GM08714 (cell line): ENCODE data around the gene THAP2.

Source experiments
- H3K4me3 ChIP-seq: fragments of 200-500 bp; sonication (Bioruptor generic); 2 replicates; pipeline ENCODE4 v1.5.1; 2014; ENCODE audit warnings: mild to moderate bottlenecking, low read length, inconsistent platforms
- ZNF274 ChIP-seq: IDR thresholded peaks from 2 replicates; pipeline ENCODE4 v1.6.1; 2012; ENCODE audit warnings: mild to moderate bottlenecking, low read depth, low read length

THAP2 gene

GRCh38 chr12:71663561-71664410 lies at the start of gene THAP2, which contains the start of gene ZFC3H1:
THAP2 (plus strand) TSS chr12:71664301; CDS start chr12:71664510, 209 bp downstream.
ZFC3H1 (minus strand) TSS chr12:71663848; CDS start chr12:71663610, 238 bp downstream.
- peak within 1 kb of the TSS; percentile 84 for H3K4me3 ChIP-seq
- TF ChIP-seq ZNF274: no peak

- H3K4me3 ChIP-seq: no peak overlapping the region
- no peak for TF ChIP-seq ZNF274
These were observed 42.2 kb upstream of the THAP2 start for GRCh38 chr12:71621938-71622337.

GRCh38 chr12:71625476-71625875 lies 38.6 kb upstream of the THAP2 start:
- no peak for TF ChIP-seq ZNF274

GRCh38 chr12:71626098-71626497 lies 38.0 kb upstream of the THAP2 start:
- no peak overlapping the region for H3K4me3 ChIP-seq
- TF ChIP-seq ZNF274: no peak

More at GRCh38 chr12:71625476-71625875, 38.6 kb upstream of the THAP2 start:
- H3K4me3 ChIP-seq: no peak overlapping the region

- no peak overlapping the region for H3K4me3 ChIP-seq
- TF ChIP-seq ZNF274: no peak
These were observed 37.3 kb upstream of the THAP2 start for GRCh38 chr12:71626768-71627167.

- TF ChIP-seq ZNF274: no peak
- H3K4me3 ChIP-seq: no peak overlapping the region
These were observed 36.6 kb upstream of the THAP2 start for GRCh38 chr12:71627438-71628002.

- TF ChIP-seq ZNF274: no peak
- no peak overlapping the region for H3K4me3 ChIP-seq
These were observed 27.4 kb upstream of the THAP2 start for GRCh38 chr12:71636704-71637115.

GRCh38 chr12:71638499-71638898 lies 25.6 kb upstream of the THAP2 start:
- no peak overlapping the region for H3K4me3 ChIP-seq
- TF ChIP-seq ZNF274: no peak

- no peak overlapping the region for H3K4me3 ChIP-seq
- TF ChIP-seq ZNF274: no peak
These were observed 24.8 kb upstream of the THAP2 start for GRCh38 chr12:71639341-71639760.

GRCh38 chr12:71640316-71640715 lies 23.8 kb upstream of the THAP2 start:
- no peak overlapping the region for H3K4me3 ChIP-seq
- no peak for TF ChIP-seq ZNF274

GRCh38 chr12:71641390-71641789 lies 22.7 kb upstream of the THAP2 start:
- TF ChIP-seq ZNF274: no peak
- no peak overlapping the region for H3K4me3 ChIP-seq

- H3K4me3 ChIP-seq: no peak overlapping the region
- TF ChIP-seq ZNF274: no peak
These were observed 21.8 kb upstream of the THAP2 start for GRCh38 chr12:71642264-71642663.

GRCh38 chr12:71645268-71645667 lies 18.8 kb upstream of the THAP2 start:
- no peak overlapping the region for H3K4me3 ChIP-seq
- TF ChIP-seq ZNF274: no peak

- no peak for TF ChIP-seq ZNF274
- no peak overlapping the region for H3K4me3 ChIP-seq
These were observed 17.6 kb upstream of the THAP2 start for GRCh38 chr12:71646512-71646911.

- H3K4me3 ChIP-seq: no peak overlapping the region
- TF ChIP-seq ZNF274: no peak
These were observed 15.6 kb upstream of the THAP2 start for GRCh38 chr12:71648537-71648936.
